GM12874 (cell line): ENCODE results near the gene ABCA4.

ENCODE experiments used
- TF ChIP-seq, protein P1 (sequence below): IDR thresholded peaks from 2 replicates; pipeline ENCODE4 v1.5.1; 2011; ENCODE audit warnings: low read depth, mild to moderate bottlenecking, control low read depth, low read length, moderate library complexity; ENCODE audit not compliant: insufficient read depth

ABCA4 gene

DNA sequence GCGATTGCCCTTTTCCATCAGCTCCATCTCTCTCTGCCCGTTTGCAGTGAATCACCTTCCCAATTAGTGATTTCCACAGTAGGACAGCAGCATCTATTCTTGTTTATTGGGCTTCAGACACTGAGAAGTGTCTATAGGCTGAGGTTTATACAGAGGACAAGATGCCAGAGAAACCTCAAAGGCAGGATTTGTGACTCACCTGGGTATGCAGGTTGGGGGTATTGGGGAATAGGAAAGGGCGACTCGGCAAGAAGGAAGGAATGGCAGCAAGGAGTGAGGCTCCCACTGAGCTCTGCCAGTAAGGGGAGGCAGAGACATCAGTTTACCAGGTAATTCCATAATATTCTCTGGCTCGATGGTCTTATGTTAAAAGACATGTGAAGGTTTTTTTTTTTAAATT is 25.3 kb upstream of the ABCA4 start:
- TF ChIP-seq, protein P1, sequence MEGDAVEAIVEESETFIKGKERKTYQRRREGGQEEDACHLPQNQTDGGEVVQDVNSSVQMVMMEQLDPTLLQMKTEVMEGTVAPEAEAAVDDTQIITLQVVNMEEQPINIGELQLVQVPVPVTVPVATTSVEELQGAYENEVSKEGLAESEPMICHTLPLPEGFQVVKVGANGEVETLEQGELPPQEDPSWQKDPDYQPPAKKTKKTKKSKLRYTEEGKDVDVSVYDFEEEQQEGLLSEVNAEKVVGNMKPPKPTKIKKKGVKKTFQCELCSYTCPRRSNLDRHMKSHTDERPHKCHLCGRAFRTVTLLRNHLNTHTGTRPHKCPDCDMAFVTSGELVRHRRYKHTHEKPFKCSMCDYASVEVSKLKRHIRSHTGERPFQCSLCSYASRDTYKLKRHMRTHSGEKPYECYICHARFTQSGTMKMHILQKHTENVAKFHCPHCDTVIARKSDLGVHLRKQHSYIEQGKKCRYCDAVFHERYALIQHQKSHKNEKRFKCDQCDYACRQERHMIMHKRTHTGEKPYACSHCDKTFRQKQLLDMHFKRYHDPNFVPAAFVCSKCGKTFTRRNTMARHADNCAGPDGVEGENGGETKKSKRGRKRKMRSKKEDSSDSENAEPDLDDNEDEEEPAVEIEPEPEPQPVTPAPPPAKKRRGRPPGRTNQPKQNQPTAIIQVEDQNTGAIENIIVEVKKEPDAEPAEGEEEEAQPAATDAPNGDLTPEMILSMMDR = no peak

DNA sequence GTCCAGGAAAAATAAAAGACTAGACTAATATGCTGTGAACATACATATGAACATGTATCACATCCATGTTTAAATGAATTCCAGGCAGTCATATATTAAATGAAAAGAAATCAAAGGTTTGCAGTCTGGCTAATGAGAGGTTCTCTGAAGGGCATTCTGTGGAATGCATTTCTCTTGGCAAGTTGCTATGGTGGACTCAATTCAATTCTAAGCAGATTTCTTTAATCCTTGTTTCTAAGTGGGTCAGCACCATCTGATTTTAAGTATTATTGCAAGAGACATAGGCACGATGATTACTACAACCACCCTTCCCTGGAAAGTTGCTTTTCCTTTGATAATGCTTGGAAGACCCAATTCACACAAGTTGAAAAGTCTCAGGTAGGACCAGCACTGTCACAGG is 23.9 kb upstream of the ABCA4 start:
- TF ChIP-seq, protein P1 = no peak

DNA sequence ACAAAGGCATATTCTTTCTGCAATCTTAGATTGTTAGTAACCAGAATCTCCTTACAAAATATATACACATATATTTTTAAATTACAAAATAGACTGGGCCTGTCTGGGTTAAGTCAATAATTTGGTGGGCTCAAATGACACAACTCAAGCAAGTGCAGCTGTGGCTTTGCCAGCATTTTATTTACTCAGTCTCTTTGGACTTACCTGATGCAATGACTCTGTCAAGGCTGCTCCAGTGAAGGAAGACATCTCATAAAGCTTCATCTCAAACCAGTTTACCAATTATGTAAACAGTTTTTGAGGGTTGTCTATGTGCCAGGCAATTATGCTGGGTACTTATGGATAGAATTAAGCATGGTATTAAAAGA is 22.8 kb upstream of the ABCA4 start:
- TF ChIP-seq, protein P1 = no peak

DNA sequence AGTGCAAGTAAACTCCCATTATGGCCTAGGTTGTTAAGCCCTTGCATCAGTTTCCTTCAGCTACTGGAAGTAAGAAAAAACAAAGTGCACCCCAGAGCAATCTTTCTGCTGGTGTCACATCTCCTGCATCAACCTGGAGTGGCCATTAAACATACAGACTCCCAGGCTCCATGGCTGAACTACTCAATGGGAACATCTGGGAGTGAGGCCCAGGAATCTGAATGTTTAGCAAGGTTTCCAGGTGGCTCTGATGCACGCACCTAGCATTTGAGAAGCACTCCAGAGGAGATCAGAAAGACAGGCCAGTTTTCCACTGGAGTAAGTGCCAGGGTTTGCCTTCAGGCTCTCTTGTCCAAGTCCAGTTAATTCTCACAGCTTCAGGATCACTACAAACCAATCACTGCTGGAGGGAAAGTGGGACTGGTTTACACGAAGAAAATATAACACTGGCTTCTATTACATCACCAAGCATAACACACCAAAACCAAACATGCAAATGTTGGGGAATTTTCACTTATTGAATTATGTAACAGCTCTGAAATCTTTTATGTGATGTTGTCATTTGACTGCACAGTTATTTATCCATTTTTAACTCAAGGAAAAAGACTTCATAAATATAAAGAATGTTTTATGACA is 22.3 kb upstream of the ABCA4 start:
- TF ChIP-seq, protein P1 = no peak

DNA sequence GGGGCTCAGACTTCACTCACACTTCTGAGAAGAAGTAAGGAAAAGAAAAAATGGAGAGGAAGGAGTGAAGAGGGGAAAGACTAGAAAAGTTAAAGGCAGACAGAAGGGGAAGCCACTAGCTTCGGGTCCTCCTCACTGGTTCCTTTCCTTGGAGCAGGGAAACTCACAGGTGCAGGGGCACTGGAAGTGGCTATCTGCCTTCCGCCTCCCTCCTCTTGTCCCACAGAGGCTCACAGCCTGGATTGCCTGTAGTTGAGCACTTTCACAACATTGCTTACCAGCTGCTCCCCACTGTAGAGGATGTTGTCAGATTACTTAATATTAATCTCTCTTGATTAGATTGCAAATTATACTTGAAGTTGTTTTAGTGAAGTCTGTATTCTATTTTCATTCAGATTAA is 21.6 kb upstream of the ABCA4 start:
- TF ChIP-seq, protein P1 = no peak

DNA sequence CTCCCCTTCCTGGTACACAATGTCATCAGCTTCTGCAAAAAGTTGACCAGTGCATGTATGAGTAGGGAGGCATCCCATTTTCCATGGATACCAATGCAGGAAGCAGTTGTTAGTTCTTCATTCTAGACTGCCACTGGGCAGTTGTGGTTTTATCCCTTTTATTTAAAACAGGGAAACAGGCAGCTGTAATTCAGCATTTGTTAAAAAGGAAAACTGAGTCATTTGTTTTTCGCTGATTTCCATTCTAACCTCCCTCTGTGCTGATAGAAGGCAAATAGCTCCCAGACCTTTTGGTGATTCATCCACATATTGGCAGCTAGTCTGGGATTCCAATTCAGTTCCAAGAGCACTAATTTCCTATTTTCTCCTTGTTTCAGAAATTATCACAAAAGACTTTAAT is 21.1 kb upstream of the ABCA4 start:
- TF ChIP-seq, protein P1 = no peak

DNA sequence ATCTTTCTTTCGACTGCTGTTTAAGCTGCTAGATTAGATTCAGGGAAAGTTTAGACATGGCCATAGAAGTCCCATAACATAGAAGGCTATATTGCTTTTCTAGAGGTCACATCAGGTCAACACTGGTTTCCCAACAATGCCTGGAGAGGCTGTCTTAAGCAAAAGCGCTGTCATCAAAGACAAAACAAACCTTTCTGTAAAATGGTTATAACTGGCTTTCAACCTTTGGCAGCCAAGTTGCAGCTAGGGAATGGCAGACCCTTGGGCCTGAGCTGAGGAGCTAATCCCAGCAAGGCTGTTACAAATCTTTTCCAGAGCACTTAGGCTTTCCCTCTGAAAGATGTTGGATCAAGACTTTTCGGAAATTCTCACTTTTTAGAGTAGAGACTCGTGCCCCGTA is 11.2 kb upstream of the ABCA4 start:
- TF ChIP-seq, protein P1 = no peak
